Measurements from ENCODE around the gene MAEL. TPM values are rescaled to one million over a fixed set of nuclear protein-coding genes. Genes with fewer than 3 reads are reported as not detected.

MAEL gene
- total and polyA plus RNA-seq, 2 experiments from 2014 or later = 0.76 to 0.95 TPM

DNA sequence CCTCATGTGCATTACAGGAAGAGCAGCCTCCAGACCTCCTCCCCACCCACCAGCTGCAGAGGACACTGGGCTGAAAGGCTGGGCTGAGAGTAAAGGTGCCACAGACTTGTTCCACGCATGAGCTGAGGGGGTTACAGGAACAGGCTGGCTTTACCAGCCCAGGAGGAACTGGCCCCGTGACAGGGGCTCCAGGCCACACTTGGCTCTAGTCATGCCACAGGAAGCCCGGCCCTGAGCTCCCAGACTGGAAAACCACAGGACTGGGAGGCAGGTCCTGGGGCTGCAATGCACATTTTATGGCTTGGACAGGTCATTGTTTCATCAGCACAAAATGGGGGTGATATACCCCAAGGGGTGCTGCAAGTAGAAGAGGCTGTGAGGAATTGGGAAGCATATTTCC is 65.5 kb downstream of the MAEL start:
- Mint-ChIP-seq H3K27me3 (ENCODE audit: insufficient read depth, low read depth, poor library complexity) (peaks cover 21% of the 10 kb centered on the region), H3K4me1 (peaks cover 11% of the 10 kb centered on the region), H3K4me3 (no peak overlapping the region), H3K27ac (no peak overlapping the region), H3K9me3 (no peaks in the 10 kb centered on the region), H3K36me3 (ENCODE audit: low read depth) (no peaks in the 10 kb centered on the region; the same call in 2 of the 3 replicates)
- H3K36me3 ChIP-seq (ENCODE audit: insufficient read depth) = no peaks in the 10 kb centered on the region
- no peak overlapping the region for H3K4me3 ChIP-seq
- no peaks in the 10 kb centered on the region for H3K9me2 ChIP-seq (ENCODE audit: insufficient read depth)
- H3K79me2 ChIP-seq (replicated peaks; ENCODE audit: insufficient read depth) = no peaks in the 10 kb centered on the region
- H3K27me3 ChIP-seq (ENCODE audit: insufficient read depth) = no peaks in the 10 kb centered on the region
- TF ChIP-seq, protein P1, sequence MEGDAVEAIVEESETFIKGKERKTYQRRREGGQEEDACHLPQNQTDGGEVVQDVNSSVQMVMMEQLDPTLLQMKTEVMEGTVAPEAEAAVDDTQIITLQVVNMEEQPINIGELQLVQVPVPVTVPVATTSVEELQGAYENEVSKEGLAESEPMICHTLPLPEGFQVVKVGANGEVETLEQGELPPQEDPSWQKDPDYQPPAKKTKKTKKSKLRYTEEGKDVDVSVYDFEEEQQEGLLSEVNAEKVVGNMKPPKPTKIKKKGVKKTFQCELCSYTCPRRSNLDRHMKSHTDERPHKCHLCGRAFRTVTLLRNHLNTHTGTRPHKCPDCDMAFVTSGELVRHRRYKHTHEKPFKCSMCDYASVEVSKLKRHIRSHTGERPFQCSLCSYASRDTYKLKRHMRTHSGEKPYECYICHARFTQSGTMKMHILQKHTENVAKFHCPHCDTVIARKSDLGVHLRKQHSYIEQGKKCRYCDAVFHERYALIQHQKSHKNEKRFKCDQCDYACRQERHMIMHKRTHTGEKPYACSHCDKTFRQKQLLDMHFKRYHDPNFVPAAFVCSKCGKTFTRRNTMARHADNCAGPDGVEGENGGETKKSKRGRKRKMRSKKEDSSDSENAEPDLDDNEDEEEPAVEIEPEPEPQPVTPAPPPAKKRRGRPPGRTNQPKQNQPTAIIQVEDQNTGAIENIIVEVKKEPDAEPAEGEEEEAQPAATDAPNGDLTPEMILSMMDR (conservative IDR thresholded peaks at IDR 0.05; ENCODE audit: low read depth in 2 of 2) = no peak
- TF ChIP-seq, protein P2, sequence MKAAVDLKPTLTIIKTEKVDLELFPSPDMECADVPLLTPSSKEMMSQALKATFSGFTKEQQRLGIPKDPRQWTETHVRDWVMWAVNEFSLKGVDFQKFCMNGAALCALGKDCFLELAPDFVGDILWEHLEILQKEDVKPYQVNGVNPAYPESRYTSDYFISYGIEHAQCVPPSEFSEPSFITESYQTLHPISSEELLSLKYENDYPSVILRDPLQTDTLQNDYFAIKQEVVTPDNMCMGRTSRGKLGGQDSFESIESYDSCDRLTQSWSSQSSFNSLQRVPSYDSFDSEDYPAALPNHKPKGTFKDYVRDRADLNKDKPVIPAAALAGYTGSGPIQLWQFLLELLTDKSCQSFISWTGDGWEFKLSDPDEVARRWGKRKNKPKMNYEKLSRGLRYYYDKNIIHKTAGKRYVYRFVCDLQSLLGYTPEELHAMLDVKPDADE (IDR thresholded peaks at IDR 0.05) = no peak
- TF ChIP-seq POLR2AphosphoS5 (IDR thresholded peaks at IDR 0.05; ENCODE audit: low read depth) (no peak), ZNF114 (CRISPR knock-in tag; IDR thresholded peaks at IDR 0.05) (no peak), EZH2phosphoT487 (IDR thresholded peaks at IDR 0.05; ENCODE audit: unreplicated experiment) (no peak), NANOG (IDR thresholded peaks at IDR 0.05; ENCODE audit: borderline replicate concordance) (no peak), CREB1 (CRISPR knock-in tag; IDR thresholded peaks at IDR 0.05; ENCODE audit: low read depth) (no peak), STAT1 (IDR thresholded peaks at IDR 0.05; ENCODE audit: unreplicated experiment) (no peak), ZNF331 (CRISPR knock-in tag; IDR thresholded peaks at IDR 0.05; ENCODE audit: low read depth) (no peak), JUNB (IDR thresholded peaks at IDR 0.05; ENCODE audit: unreplicated experiment) (no peak), EZH2 (IDR thresholded peaks at IDR 0.05; ENCODE audit: low read depth, unreplicated experiment) (no peak)
- TF ChIP-seq, protein P3, sequence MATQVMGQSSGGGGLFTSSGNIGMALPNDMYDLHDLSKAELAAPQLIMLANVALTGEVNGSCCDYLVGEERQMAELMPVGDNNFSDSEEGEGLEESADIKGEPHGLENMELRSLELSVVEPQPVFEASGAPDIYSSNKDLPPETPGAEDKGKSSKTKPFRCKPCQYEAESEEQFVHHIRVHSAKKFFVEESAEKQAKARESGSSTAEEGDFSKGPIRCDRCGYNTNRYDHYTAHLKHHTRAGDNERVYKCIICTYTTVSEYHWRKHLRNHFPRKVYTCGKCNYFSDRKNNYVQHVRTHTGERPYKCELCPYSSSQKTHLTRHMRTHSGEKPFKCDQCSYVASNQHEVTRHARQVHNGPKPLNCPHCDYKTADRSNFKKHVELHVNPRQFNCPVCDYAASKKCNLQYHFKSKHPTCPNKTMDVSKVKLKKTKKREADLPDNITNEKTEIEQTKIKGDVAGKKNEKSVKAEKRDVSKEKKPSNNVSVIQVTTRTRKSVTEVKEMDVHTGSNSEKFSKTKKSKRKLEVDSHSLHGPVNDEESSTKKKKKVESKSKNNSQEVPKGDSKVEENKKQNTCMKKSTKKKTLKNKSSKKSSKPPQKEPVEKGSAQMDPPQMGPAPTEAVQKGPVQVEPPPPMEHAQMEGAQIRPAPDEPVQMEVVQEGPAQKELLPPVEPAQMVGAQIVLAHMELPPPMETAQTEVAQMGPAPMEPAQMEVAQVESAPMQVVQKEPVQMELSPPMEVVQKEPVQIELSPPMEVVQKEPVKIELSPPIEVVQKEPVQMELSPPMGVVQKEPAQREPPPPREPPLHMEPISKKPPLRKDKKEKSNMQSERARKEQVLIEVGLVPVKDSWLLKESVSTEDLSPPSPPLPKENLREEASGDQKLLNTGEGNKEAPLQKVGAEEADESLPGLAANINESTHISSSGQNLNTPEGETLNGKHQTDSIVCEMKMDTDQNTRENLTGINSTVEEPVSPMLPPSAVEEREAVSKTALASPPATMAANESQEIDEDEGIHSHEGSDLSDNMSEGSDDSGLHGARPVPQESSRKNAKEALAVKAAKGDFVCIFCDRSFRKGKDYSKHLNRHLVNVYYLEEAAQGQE (IDR thresholded peaks at IDR 0.05; ENCODE audit: unreplicated experiment) = no peak
- TF ChIP-seq, protein P4, sequence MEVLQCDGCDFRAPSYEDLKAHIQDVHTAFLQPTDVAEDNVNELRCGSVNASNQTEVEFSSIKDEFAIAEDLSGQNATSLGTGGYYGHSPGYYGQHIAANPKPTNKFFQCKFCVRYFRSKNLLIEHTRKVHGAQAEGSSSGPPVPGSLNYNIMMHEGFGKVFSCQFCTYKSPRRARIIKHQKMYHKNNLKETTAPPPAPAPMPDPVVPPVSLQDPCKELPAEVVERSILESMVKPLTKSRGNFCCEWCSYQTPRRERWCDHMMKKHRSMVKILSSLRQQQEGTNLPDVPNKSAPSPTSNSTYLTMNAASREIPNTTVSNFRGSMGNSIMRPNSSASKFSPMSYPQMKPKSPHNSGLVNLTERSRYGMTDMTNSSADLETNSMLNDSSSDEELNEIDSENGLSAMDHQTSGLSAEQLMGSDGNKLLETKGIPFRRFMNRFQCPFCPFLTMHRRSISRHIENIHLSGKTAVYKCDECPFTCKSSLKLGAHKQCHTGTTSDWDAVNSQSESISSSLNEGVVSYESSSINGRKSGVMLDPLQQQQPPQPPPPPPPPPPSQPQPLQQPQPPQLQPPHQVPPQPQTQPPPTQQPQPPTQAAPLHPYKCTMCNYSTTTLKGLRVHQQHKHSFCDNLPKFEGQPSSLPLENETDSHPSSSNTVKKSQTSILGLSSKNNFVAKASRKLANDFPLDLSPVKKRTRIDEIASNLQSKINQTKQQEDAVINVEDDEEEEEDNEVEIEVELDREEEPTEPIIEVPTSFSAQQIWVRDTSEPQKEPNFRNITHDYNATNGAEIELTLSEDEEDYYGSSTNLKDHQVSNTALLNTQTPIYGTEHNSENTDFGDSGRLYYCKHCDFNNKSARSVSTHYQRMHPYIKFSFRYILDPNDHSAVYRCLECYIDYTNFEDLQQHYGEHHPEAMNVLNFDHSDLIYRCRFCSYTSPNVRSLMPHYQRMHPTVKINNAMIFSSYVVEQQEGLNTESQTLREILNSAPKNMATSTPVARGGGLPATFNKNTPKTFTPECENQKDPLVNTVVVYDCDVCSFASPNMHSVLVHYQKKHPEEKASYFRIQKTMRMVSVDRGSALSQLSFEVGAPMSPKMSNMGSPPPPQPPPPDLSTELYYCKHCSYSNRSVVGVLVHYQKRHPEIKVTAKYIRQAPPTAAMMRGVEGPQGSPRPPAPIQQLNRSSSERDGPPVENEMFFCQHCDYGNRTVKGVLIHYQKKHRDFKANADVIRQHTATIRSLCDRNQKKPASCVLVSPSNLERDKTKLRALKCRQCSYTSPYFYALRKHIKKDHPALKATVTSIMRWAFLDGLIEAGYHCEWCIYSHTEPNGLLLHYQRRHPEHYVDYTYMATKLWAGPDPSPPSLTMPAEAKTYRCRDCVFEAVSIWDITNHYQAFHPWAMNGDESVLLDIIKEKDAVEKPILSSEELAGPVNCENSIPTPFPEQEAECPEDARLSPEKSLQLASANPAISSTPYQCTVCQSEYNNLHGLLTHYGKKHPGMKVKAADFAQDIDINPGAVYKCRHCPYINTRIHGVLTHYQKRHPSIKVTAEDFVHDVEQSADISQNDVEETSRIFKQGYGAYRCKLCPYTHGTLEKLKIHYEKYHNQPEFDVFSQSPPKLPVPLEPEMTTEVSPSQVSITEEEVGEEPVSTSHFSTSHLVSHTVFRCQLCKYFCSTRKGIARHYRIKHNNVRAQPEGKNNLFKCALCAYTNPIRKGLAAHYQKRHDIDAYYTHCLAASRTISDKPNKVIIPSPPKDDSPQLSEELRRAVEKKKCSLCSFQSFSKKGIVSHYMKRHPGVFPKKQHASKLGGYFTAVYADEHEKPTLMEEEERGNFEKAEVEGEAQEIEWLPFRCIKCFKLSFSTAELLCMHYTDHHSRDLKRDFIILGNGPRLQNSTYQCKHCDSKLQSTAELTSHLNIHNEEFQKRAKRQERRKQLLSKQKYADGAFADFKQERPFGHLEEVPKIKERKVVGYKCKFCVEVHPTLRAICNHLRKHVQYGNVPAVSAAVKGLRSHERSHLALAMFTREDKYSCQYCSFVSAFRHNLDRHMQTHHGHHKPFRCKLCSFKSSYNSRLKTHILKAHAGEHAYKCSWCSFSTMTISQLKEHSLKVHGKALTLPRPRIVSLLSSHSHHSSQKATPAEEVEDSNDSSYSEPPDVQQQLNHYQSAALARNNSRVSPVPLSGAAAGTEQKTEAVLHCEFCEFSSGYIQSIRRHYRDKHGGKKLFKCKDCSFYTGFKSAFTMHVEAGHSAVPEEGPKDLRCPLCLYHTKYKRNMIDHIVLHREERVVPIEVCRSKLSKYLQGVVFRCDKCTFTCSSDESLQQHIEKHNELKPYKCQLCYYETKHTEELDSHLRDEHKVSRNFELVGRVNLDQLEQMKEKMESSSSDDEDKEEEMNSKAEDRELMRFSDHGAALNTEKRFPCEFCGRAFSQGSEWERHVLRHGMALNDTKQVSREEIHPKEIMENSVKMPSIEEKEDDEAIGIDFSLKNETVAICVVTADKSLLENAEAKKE (CRISPR knock-in tag; IDR thresholded peaks at IDR 0.05) = no peak
- no peaks in the 10 kb centered on the region for H3F3A ChIP-seq (replicated peaks; ENCODE audit: low read depth)
- DNase-seq (ENCODE audit: low spot score) (no peak), ATAC-seq (no peak)
- H3K27ac ChIP-seq (ENCODE audit: low read depth) = no peak overlapping the region
- H3K4me1 ChIP-seq (ENCODE audit: insufficient read depth) = peaks cover 7% of the 10 kb centered on the region; the same call in 1 of the 2 replicates
- no peak overlapping the region for H2AFZ ChIP-seq
- H4K20me1 ChIP-seq (replicated peaks; ENCODE audit: insufficient read depth) = no peaks in the 10 kb centered on the region
- no peak overlapping the region for H3K4me2 ChIP-seq
